Measurements from ENCODE around the gene VWA1.

DNA sequence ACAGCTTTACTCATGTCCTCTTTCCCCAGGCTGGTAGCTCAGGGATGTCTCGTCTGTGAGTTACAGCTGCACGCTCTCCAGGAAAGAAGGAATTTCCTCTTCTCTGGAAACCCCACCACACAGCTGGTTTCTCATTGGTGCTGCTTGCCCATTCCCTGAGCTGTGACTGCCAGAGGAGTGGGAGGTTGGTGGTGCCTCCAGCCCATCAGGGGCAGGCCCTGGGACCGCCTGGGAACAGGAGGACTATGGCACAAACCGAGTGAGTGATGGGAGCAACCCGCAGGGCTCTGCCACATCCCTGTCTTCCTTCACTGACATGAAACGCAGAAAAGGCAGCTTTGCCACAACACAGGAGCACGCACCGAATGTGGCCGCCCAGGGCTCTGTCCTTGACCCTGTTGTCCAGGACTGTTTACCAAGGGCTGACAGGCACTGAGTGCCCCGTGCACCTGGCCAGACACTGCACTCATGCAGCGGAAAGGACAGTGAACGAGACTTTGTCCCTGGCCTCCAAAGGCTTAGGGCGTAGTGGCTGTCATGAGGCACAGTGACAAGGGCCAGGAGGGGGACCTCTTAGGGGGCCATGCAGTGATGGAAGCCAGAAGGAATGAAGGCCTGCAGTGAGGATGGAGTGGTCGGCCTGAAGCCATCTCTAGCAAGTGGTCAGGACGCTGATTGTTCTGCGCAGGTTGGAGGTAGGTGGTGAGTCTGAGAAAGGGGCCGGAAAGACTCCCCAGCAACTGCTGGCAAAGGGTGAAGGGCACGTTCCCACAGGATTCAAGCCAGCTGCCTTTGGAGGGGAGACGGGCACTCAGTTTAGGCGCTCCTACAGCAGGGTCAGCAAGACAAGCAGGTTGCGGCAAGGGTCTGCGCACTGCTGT lies 34.7 kb upstream of the VWA1 start:
- TF ChIP-seq, protein P1, sequence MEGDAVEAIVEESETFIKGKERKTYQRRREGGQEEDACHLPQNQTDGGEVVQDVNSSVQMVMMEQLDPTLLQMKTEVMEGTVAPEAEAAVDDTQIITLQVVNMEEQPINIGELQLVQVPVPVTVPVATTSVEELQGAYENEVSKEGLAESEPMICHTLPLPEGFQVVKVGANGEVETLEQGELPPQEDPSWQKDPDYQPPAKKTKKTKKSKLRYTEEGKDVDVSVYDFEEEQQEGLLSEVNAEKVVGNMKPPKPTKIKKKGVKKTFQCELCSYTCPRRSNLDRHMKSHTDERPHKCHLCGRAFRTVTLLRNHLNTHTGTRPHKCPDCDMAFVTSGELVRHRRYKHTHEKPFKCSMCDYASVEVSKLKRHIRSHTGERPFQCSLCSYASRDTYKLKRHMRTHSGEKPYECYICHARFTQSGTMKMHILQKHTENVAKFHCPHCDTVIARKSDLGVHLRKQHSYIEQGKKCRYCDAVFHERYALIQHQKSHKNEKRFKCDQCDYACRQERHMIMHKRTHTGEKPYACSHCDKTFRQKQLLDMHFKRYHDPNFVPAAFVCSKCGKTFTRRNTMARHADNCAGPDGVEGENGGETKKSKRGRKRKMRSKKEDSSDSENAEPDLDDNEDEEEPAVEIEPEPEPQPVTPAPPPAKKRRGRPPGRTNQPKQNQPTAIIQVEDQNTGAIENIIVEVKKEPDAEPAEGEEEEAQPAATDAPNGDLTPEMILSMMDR (IDR thresholded peaks at IDR 0.05; ENCODE audit: low read depth, low read length, missing input control) = no peak
- TF ChIP-seq JUND (IDR thresholded peaks at IDR 0.05) = peak in 1 of 2 donors; percentile 61
- TF ChIP-seq, protein P2, sequence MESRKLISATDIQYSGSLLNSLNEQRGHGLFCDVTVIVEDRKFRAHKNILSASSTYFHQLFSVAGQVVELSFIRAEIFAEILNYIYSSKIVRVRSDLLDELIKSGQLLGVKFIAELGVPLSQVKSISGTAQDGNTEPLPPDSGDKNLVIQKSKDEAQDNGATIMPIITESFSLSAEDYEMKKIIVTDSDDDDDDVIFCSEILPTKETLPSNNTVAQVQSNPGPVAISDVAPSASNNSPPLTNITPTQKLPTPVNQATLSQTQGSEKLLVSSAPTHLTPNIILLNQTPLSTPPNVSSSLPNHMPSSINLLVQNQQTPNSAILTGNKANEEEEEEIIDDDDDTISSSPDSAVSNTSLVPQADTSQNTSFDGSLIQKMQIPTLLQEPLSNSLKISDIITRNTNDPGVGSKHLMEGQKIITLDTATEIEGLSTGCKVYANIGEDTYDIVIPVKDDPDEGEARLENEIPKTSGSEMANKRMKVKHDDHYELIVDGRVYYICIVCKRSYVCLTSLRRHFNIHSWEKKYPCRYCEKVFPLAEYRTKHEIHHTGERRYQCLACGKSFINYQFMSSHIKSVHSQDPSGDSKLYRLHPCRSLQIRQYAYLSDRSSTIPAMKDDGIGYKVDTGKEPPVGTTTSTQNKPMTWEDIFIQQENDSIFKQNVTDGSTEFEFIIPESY (IDR thresholded peaks at IDR 0.05) = peak; percentile 63
- peak; percentile 90 for TF ChIP-seq HNF4G (IDR thresholded peaks at IDR 0.05)
- TF ChIP-seq, protein P3, sequence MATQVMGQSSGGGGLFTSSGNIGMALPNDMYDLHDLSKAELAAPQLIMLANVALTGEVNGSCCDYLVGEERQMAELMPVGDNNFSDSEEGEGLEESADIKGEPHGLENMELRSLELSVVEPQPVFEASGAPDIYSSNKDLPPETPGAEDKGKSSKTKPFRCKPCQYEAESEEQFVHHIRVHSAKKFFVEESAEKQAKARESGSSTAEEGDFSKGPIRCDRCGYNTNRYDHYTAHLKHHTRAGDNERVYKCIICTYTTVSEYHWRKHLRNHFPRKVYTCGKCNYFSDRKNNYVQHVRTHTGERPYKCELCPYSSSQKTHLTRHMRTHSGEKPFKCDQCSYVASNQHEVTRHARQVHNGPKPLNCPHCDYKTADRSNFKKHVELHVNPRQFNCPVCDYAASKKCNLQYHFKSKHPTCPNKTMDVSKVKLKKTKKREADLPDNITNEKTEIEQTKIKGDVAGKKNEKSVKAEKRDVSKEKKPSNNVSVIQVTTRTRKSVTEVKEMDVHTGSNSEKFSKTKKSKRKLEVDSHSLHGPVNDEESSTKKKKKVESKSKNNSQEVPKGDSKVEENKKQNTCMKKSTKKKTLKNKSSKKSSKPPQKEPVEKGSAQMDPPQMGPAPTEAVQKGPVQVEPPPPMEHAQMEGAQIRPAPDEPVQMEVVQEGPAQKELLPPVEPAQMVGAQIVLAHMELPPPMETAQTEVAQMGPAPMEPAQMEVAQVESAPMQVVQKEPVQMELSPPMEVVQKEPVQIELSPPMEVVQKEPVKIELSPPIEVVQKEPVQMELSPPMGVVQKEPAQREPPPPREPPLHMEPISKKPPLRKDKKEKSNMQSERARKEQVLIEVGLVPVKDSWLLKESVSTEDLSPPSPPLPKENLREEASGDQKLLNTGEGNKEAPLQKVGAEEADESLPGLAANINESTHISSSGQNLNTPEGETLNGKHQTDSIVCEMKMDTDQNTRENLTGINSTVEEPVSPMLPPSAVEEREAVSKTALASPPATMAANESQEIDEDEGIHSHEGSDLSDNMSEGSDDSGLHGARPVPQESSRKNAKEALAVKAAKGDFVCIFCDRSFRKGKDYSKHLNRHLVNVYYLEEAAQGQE (IDR thresholded peaks at IDR 0.05) = peak; percentile 61
- TF ChIP-seq, protein P4, sequence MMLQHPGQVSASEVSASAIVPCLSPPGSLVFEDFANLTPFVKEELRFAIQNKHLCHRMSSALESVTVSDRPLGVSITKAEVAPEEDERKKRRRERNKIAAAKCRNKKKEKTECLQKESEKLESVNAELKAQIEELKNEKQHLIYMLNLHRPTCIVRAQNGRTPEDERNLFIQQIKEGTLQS (IDR thresholded peaks at IDR 0.05) = no peak

Data from liver (tissue), 3 donors.